Adrenal gland (tissue), 5 donors: ENCODE measurements around the gene RPA3.

Experiments used
- CTCF ChIP-seq, 6 experiments: fragments of 450-650 bp in 4 of 6; fragments of 200-600 bp in 2 of 6; sonication (generic) in 1 of 6; IDR thresholded peaks; 1 replicate in 5 of 6; 2 replicates in 1 of 6; pipeline versions ENCODE4 v1.5.1 to v1.8.0; 2016 to 2021; ENCODE audit warnings: antibody characterized with exemption in 6 of 6, mild to moderate bottlenecking in 2 of 6, moderate library complexity in 1 of 6
- POLR2A ChIP-seq, 2 donors: fragments of 450-650 bp; IDR thresholded peaks; one replicate each; pipeline ENCODE4 v1.6.1; 2017; ENCODE audit warnings: antibody characterized with exemption in 2 of 2, mild to moderate bottlenecking in 2 of 2, moderate library complexity in 1 of 2
- donor health status: DM: no; HTN: no; CAD: no.

GRCh38 chr7:7630626-7631329 lies 87.6 kb downstream of the RPA3 start:
- TF ChIP-seq CTCF (IDR thresholded peaks at IDR 0.05) (no peak), POLR2A (IDR thresholded peaks at IDR 0.05) (no peak)
